SK-N-SH (cell line): ENCODE results near the gene ITSN1. TPM values are rescaled to one million over a fixed set of nuclear protein-coding genes. Genes with fewer than 3 reads are reported as not detected.

Experiments
- CTCF ChIA-PET: fragments of 300-600, 350-600 bp; formaldehyde crosslinking; extraction: SDS; loops from one replicate; lab custom pipeline; 2021; lab: Yijun Ruan, JAX
- POLR2A ChIA-PET: fragments of 350-600 bp; sonication (Branson Sonifier 250); formaldehyde crosslinking; extraction: SDS; loops from one replicate; lab custom pipeline; 2020; ENCODE audit warnings: antibody characterized with exemption, inconsistent platforms; lab: Yijun Ruan, JAX
- DNase-seq: peaks from one replicate; pipeline ENCODE4 v3.0.0; 2012
- H2AFZ ChIP-seq: fragments of 200-600 bp; sonication (generic); 2 replicates; pipeline ENCODE4 v1.8.1; 2016; ENCODE audit warnings: antibody characterized with exemption, mild to moderate bottlenecking, low read depth
- H3F3A ChIP-seq: fragments of 200-600 bp; sonication (generic); replicated peaks from 2 replicates; pipeline ENCODE3; 2016; ENCODE audit warnings: antibody characterized with exemption, mild to moderate bottlenecking; ENCODE audit not compliant: insufficient read depth
- H3K27ac ChIP-seq, 2 experiments: fragments of 200-500 bp in 1 of 2; fragments of 200-600 bp in 1 of 2; sonication (Bioruptor generic) in 1 of 2; sonication (generic), shearing (Covaris generic) in 1 of 2; 2 replicates each; pipeline versions ENCODE4 v1.5.1 to v1.6.1; 2014 to 2016; ENCODE audit warnings: low read depth in 2 of 2, inconsistent platforms in 1 of 2, low read length in 1 of 2, mild to moderate bottlenecking in 1 of 2, mixed read lengths in 1 of 2
- H3K27me3 ChIP-seq: fragments of 200-600 bp; sonication (generic), shearing (Covaris generic); 2 replicates; pipeline ENCODE4 v1.6.1; 2016; ENCODE audit warnings: mixed run types; ENCODE audit not compliant: insufficient read depth
- H3K36me3 ChIP-seq, 2 experiments: fragments of 200-500 bp in 1 of 2; fragments of 200-600 bp in 1 of 2; sonication (Bioruptor generic) in 1 of 2; sonication (generic) in 1 of 2; replicated peaks in 1 of 2; 2 replicates each; pipeline versions ENCODE3 to v1.5.1; 2014 to 2016; ENCODE audit warnings: low read length in 1 of 2, mild to moderate bottlenecking in 1 of 2; ENCODE audit not compliant: insufficient read depth in 2 of 2, control insufficient read depth in 1 of 2
- H3K4me1 ChIP-seq, 2 experiments: fragments of 200-500 bp in 1 of 2; fragments of 200-600 bp in 1 of 2; sonication (Bioruptor generic) in 1 of 2; sonication (generic), shearing (Covaris generic) in 1 of 2; 2 replicates each; pipeline versions ENCODE4 v1.5.1 to v1.6.1; 2014 to 2016; ENCODE audit warnings: low read depth in 1 of 2, low read length in 1 of 2, mixed run types in 1 of 2; ENCODE audit not compliant: insufficient read depth in 2 of 2, control insufficient read depth in 1 of 2
- H3K4me2 ChIP-seq: fragments of 200-600 bp; sonication (generic), shearing (Covaris generic); 2 replicates; pipeline ENCODE4 v1.6.1; 2017; ENCODE audit warnings: mixed run types
- H3K4me3 ChIP-seq, 2 experiments: fragments of 200-500 bp in 1 of 2; fragments of 200-600 bp in 1 of 2; sonication (Bioruptor generic) in 1 of 2; sonication (generic), shearing (Covaris generic) in 1 of 2; 2 replicates each; pipeline versions ENCODE4 v1.5.1 to v1.8.1; 2014 to 2016; ENCODE audit warnings: low read depth in 2 of 2, inconsistent platforms in 1 of 2, low read length in 1 of 2, mild to moderate bottlenecking in 1 of 2, mixed read lengths in 1 of 2, moderate library complexity in 1 of 2
- H3K79me2 ChIP-seq: fragments of 200-600 bp; sonication (generic); 2 replicates; pipeline ENCODE4 v1.8.1; 2017; ENCODE audit warnings: mild to moderate bottlenecking; ENCODE audit not compliant: insufficient read depth
- H3K9ac ChIP-seq: fragments of 200-600 bp; sonication (generic); 2 replicates; pipeline ENCODE4 v1.6.1; 2017; ENCODE audit warnings: mixed run types
- H3K9me2 ChIP-seq: fragments of 200-600 bp; sonication (generic); 2 replicates; pipeline ENCODE4 v1.6.1; 2017; ENCODE audit warnings: mixed run types
- H3K9me3 ChIP-seq: fragments of 200-600 bp; sonication (generic); 2 replicates; pipeline ENCODE4 v1.6.1; 2017; ENCODE audit warnings: mixed run types, mild to moderate bottlenecking, moderate library complexity
- H4K20me1 ChIP-seq: fragments of 200-600 bp; sonication (generic); 2 replicates; pipeline ENCODE4 v1.6.1; 2017; ENCODE audit warnings: mild to moderate bottlenecking, mixed run types; ENCODE audit not compliant: insufficient read depth
- CHD2 ChIP-seq: fragments of 150-350 bp; IDR thresholded peaks from 2 replicates; pipeline ENCODE4 v1.6.1; 2018; ENCODE audit warnings: low read length; ENCODE audit not compliant: partially characterized antibody
- CTCF ChIP-seq: fragments of 200-600 bp; sonication (generic); IDR thresholded peaks from 2 replicates; pipeline ENCODE4 v1.6.1; 2017; ENCODE audit warnings: antibody characterized with exemption, mild to moderate bottlenecking, moderate library complexity
- ELF1 ChIP-seq: IDR thresholded peaks from 2 replicates; pipeline ENCODE4 v1.4.0; 2012
- EZH2phosphoT487 ChIP-seq: fragments of 200-600 bp; sonication (generic); IDR thresholded peaks from 2 replicates; pipeline ENCODE4 v1.6.1; 2017; ENCODE audit warnings: low read depth, mixed run types, mild to moderate bottlenecking, antibody characterized with exemption, moderate library complexity, borderline replicate concordance
- FOXJ3 ChIP-seq: sonication (generic); formaldehyde crosslinking; IDR thresholded peaks from 2 replicates; pipeline ENCODE4 v1.5.1; 2020; ENCODE audit warnings: mild to moderate bottlenecking, missing genetic modification reagents
- GATA2 ChIP-seq: sonication (generic); formaldehyde crosslinking; IDR thresholded peaks from 2 replicates; pipeline ENCODE4 v1.5.0; 2020; ENCODE audit warnings: mild to moderate bottlenecking, missing genetic modification reagents
- IRF3 ChIP-seq: fragments of 150-350 bp; IDR thresholded peaks from 2 replicates; pipeline ENCODE4 v1.6.1; 2016; ENCODE audit warnings: mild to moderate bottlenecking, low read depth, low read length
- MAX ChIP-seq: IDR thresholded peaks from 2 replicates; pipeline ENCODE4 v1.4.0; 2012; ENCODE audit warnings: low read depth
- NFIC ChIP-seq: IDR thresholded peaks from 2 replicates; pipeline ENCODE4 v1.4.0; 2012; ENCODE audit warnings: borderline replicate concordance
- PBX3 ChIP-seq: IDR thresholded peaks from 2 replicates; pipeline ENCODE4; 2012
- POLR2AphosphoS5 ChIP-seq: IDR thresholded peaks from 2 replicates; pipeline ENCODE4 v1.6.1; 2012; ENCODE audit warnings: low read depth, low read length
- TEAD4 ChIP-seq: IDR thresholded peaks from 2 replicates; pipeline ENCODE4 v1.4.0; 2012; ENCODE audit warnings: mild to moderate bottlenecking, borderline replicate concordance; ENCODE audit not compliant: insufficient read depth
- USF1 ChIP-seq: IDR thresholded peaks from 2 replicates; pipeline ENCODE4 v1.4.0; 2012; ENCODE audit warnings: low read depth, borderline replicate concordance
- ZBTB33 ChIP-seq: IDR thresholded peaks from 2 replicates; pipeline ENCODE4 v1.4.0; 2012; ENCODE audit warnings: low read depth, borderline replicate concordance
- WGBS: methylation state at CpG from one replicate; pipeline ENCODE4 v1.1.6; 2017; ENCODE audit warnings: low lambda C conversion rate; 5-methylcytosine and 5-hydroxymethylcytosine counted together
- polyA plus RNA-seq, 3 experiments: library from polyadenylated mRNA; depleted of rRNA; stranded (reverse); fragments of >200 nt; gene quantifications; 2 replicates each; pipeline ENCODE4 v1.2.3, GENCODE V29; 2012

ITSN1 gene
- polyA plus RNA-seq, 1 of the 3 experiments (the other 2 are of a cell fraction): 27.8 TPM

- TF ChIP-seq PBX3: no peak
- no peak for TF ChIP-seq CTCF
- TF ChIP-seq IRF3: no peak
- TF ChIP-seq MAX: no peak
- no peak for TF ChIP-seq TEAD4
- TF ChIP-seq EZH2phosphoT487: no peak
- no peak for TF ChIP-seq NFIC
These were observed 44.2 kb upstream of the ITSN1 start (continued) for GRCh38 chr21:33598051-33598450.

GRCh38 chr21:33608559-33608958 lies 33.7 kb upstream of the ITSN1 start:
- H3K4me2 ChIP-seq: no peak overlapping the region
- H3K27me3 ChIP-seq: no peaks in the 10 kb centered on the region
- no peaks in the 10 kb centered on the region for H3K9me3 ChIP-seq
- no peak for DNase-seq
- H3K4me1 ChIP-seq: no peaks in the 10 kb centered on the region
- peaks cover 35 to 36% of the 10 kb centered on the region in 2 experiments for H3K36me3 ChIP-seq
- CTCF ChIA-PET: interaction anchor here (0.6 kb wide), 1 partner anchor 91 kb away, joined by 3 read pairs; no protein-coding TSS in a partner anchor
- no peaks in the 10 kb centered on the region for H3K79me2 ChIP-seq
- no peak overlapping the region for H3K4me3 ChIP-seq
- no peak for TF ChIP-seq POLR2AphosphoS5
- TF ChIP-seq ZBTB33: no peak
- TF ChIP-seq CHD2: no peak
- TF ChIP-seq IRF3: no peak
- TF ChIP-seq GATA2 (CRISPR knock-in tag): no peak
- TF ChIP-seq FOXJ3 (CRISPR knock-in tag): no peak
- no peak for TF ChIP-seq ELF1
- no peak for TF ChIP-seq USF1
- TF ChIP-seq, all 33 proteins: peak for 0
- no peaks in the 10 kb centered on the region for H4K20me1 ChIP-seq
- peaks cover 14% of the 10 kb centered on the region for H3F3A ChIP-seq
- 75% methylated on average over 1 of the region's 1 CpG for WGBS
- no peak overlapping the region for H2AFZ ChIP-seq
- H3K9ac ChIP-seq: no peak overlapping the region
- no peak overlapping the region for H3K27ac ChIP-seq
- H3K9me2 ChIP-seq: no peaks in the 10 kb centered on the region
- POLR2A ChIA-PET: no interaction called here
